ENCODE measurements around the gene HOXB5.

DNA sequence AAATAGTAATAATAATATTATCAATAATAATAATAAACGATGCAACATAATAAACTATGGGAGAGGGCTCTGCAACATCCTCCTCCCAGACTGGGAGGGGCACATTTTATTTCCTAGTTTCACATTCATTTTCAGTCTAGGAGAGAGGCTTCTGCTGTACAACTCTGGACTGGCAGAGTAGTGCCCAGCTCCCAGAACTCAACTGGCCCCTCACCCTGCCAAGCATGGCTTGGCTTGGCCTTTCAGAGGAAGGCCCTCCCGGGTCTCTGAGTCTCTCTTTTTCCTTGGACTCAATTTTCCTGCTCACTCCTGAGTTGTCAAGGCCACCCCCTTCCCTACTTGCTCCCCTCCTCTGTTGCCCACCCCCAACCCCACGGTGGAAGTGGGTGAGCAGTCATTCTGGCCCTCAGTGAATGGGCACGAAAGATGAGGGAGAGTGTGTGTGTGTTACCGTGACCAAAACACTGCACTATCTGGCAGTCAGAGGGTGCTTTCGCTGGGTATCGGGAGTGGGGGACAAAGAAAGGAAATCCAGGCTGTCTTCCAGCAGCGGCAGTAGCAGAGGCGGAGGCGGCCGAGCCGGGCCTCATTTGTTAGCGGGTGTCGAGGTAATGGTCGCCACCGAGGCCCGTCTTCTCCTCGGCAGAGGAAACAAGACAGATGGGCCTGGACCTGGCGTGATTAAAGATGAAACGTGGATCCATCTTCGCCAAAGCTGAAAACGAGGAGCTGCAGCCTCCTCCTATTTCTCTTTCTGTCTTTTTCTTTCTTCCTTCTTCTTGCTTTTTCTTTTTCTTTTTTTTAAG is 17.7 kb downstream of the HOXB5 start:
- TF ChIP-seq TAF1 (IDR thresholded peaks at IDR 0.05; ENCODE audit: borderline replicate concordance, insufficient read depth, low read length) (no peak), POLR2AphosphoS5 (IDR thresholded peaks at IDR 0.05; ENCODE audit: low read depth, low read length) (no peak), FOXP2 (optimal IDR thresholded peaks at IDR 0.05; ENCODE audit: borderline replicate concordance, extremely low read depth, extremely low read length, insufficient read depth) (no peak)

All from PFSK-1 (cell line).